T-helper 22 cell (primary cell): Measurements from ENCODE around the gene MTX3.

ENCODE experiments used
- DNase-seq: peaks from one replicate; pipeline ENCODE4 v3.0.0-alpha.2; 2020; ENCODE audit warnings: low read depth

MTX3 gene

DNA sequence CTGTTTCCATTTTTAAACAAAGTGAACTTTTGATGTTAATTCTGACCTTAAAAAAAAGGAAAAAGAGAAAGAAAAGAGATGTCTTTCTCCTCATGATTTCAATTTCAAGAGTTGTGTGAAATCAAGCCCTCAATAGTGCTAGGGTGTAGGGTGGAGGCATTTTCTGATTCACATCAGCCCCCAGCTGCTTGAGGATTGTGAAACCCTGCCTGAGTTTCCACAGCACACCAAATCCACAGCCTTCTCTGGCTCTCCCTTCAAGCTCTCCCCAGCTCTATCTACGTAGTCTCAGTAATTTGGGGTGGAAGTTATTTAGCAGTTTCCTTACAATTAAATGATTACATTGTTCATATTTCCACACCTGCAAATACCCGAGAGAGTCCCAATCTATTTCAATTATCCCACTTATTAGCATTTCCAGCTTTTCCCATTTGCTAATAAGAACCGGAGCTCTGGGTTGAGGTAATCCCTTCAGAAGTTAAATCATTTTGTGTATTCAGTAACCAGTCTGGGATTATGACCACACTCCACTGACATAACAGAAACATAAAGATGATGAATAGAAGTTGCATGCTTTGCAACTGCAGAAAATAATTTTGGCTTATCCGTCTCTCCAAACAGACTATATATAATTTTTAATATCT lies 54.9 kb downstream of the MTX3 start:
- no peak for DNase-seq

DNA sequence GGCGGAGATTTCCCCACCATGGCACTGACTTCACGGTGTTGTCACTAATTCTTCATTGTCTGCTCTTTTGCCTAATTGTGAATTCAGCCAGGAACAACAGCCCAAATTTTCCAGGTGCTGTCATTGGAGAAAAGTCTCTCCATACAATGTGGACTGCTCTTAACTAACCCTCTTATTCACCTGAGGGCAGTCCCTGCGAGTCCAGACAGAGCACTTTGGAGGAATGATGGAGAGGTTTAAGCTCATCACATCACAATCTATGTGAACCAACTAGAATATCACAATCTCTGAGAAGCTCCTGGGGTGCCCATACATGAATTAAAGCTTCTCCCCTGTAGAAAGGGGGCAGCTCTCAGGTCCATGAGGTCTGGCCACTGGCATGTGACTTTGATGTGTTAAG lies 56.4 kb downstream of the MTX3 start:
- no peak for DNase-seq

DNA sequence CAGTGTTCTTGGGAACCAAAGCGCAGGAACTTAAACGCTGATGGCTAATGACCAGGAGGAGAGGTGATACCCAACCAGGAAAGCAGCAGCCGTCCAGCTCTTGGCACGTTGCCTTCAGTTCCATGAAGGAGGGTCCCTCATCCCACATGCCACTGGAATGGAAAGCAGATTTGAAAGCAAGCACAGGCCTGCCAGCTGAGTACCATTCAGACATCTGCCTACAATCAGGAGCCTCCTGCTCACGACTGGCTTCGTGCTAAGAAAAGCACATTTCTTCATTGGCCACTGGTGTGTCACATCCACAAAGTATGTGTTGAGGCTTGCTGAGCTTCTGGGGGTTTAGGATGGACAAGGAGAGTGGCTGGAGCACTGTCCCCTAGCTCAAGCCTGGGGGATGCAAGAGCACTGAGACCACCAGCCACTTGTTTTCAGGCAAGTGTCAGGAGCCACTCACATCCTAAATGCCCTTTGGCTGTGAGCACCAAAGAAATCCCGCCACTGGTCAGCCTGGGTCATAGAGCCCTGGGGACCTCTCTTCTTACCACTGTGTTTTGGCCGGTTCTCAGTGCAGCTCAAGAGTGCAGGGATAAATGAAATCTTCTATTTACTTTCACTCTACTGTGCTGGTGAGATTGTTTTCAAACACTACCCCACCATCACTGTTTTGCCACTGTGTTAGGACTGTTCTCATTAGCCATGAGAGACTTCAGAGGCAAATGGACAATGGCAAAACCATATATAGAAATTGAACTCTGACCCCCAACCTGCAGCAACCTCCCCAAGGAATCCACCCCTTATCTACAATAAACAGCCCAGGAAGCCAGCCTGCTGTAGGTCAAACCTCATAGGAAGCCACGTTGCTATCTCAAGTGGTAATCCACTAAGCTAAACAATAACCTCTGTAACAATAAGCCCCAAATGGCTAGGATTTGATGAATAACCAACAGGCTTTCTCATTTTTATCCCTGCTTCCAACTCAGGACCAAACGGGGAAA lies 58.3 kb downstream of the MTX3 start:
- DNase-seq: no peak

DNA sequence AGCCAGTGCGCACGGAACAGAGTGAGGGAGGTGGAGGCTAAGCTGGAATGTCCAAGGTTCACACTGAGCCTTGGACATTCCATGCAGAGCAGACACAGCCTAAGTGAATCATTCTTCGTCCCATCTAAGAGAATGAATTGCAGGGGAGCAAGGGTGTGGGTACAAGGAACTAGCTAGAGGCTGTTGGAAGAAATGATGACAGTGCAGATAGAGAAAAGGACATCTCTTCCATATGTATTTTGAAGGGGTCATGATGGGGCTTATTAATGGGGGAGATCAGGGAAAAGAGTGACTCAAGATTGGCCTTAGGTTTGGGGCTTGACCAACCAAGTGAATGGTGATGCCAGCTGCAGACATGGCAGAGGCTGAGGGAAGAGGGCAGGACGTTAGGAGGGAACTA lies 59.2 kb downstream of the MTX3 start:
- no peak for DNase-seq

GRCh38 chr5:79931409-79931808 lies 59.7 kb downstream of the MTX3 start:
- no peak for DNase-seq

GRCh38 chr5:79929095-79929494 lies 62.0 kb downstream of the MTX3 start:
- no peak for DNase-seq
